GM23248 (cell line): ENCODE results near the gene CFAP43. TPM values are rescaled to one million over a fixed set of nuclear protein-coding genes. Genes with fewer than 3 reads are reported as not detected.
"Not testable (repeated sequence)": the region's sequence is repeated elsewhere in the genome, so short reads cannot be mapped to it uniquely, and the experiment has no call there.

Experiments
- DNase-seq: peaks from one replicate; pipeline ENCODE4 v3.0.0-alpha.2; 2015
- H2AFZ ChIP-seq: fragments of 200-600 bp; sonication (generic); 2 replicates; pipeline ENCODE4 v1.6.1; 2016; ENCODE audit warnings: antibody characterized with exemption
- H3F3A ChIP-seq: fragments of 200-600 bp; sonication (generic); 2 replicates; pipeline ENCODE4 v1.6.1; 2016; ENCODE audit warnings: mild to moderate bottlenecking, antibody characterized with exemption, mixed run types; ENCODE audit not compliant: insufficient read depth
- H3K27ac ChIP-seq: fragments of 200-600 bp; sonication (generic); 2 replicates; pipeline ENCODE4 v1.5.1; 2016; ENCODE audit warnings: mild to moderate bottlenecking
- H3K27me3 ChIP-seq: fragments of 200-600 bp; sonication (generic); replicated peaks from 2 replicates; pipeline ENCODE4 v1.6.1; 2016; ENCODE audit warnings: mild to moderate bottlenecking; ENCODE audit not compliant: insufficient read depth
- H3K36me3 ChIP-seq: fragments of 200-600 bp; sonication (generic); 2 replicates; pipeline ENCODE4 v1.6.1; 2016; ENCODE audit warnings: low read depth, mild to moderate bottlenecking
- H3K4me1 ChIP-seq: fragments of 200-600 bp; sonication (generic); 2 replicates; pipeline ENCODE4 v1.6.1; 2016; ENCODE audit warnings: mild to moderate bottlenecking; ENCODE audit not compliant: insufficient read depth
- H3K4me2 ChIP-seq: fragments of 200-600 bp; sonication (generic); one replicate; pipeline ENCODE4 v1.6.1; 2016; ENCODE audit warnings: mild to moderate bottlenecking; ENCODE audit not compliant: unreplicated experiment
- H3K4me3 ChIP-seq: fragments of 200-600 bp; sonication (generic); 2 replicates; pipeline ENCODE4 v1.5.1; 2016; ENCODE audit warnings: mild to moderate bottlenecking
- H3K79me2 ChIP-seq: fragments of 200-600 bp; sonication (generic); 2 replicates; pipeline ENCODE4 v1.6.1; 2016; ENCODE audit warnings: mild to moderate bottlenecking; ENCODE audit not compliant: insufficient read depth
- H3K9ac ChIP-seq: fragments of 200-600 bp; sonication (generic); 2 replicates; pipeline ENCODE4 v1.6.1; 2016; ENCODE audit warnings: mild to moderate bottlenecking
- H3K9me2 ChIP-seq: fragments of 200-600 bp; sonication (generic); 2 replicates; pipeline ENCODE4 v1.6.1; 2016; ENCODE audit warnings: mixed run types, mild to moderate bottlenecking, moderate library complexity; ENCODE audit not compliant: insufficient read depth
- H3K9me3 ChIP-seq: fragments of 200-600 bp; sonication (generic); one replicate; pipeline ENCODE4 v1.6.1; 2017; ENCODE audit warnings: low read depth
- H4K20me1 ChIP-seq: fragments of 200-600 bp; sonication (generic); 2 replicates; pipeline ENCODE4 v1.6.0; 2016; ENCODE audit not compliant: insufficient read depth
- EZH2 ChIP-seq: fragments of 200-600 bp; sonication (generic); IDR thresholded peaks from 2 replicates; pipeline ENCODE4 v1.6.1; 2018; ENCODE audit warnings: antibody characterized with exemption, mild to moderate bottlenecking; ENCODE audit not compliant: insufficient read depth, poor library complexity, severe bottlenecking
- EZH2phosphoT487 ChIP-seq: fragments of 200-600 bp; sonication (generic); IDR thresholded peaks from 2 replicates; pipeline ENCODE4 v1.6.1; 2018; ENCODE audit warnings: antibody characterized with exemption, moderate library complexity, mild to moderate bottlenecking, low read depth; ENCODE audit not compliant: insufficient read depth
- WGBS, 2 experiments: methylation state at CpG; one replicate each; pipeline ENCODE4 v1.1.6; 2015 to 2017; ENCODE audit warnings: low lambda C conversion rate in 2 of 2, low coverage in 1 of 2; ENCODE audit errors: missing lambda C conversion rate in 2 of 2; 5-methylcytosine and 5-hydroxymethylcytosine counted together
- in situ Hi-C: fragments of 300-500 bp; cut with MboI; formaldehyde crosslinking; loops from 2 replicates; pipeline ENCODE4 v1.15.0; 2020
- polyA plus RNA-seq: library from polyadenylated mRNA; unstranded; fragments of >200 nt; fragmentation: Nextera tagmentation; extraction: Ambion mirVana; gene quantifications from 2 replicates; pipeline ENCODE4 v1.2.1, GENCODE V29; 2016
- total RNA-seq: library from RNA; depleted of rRNA; stranded (reverse); fragments of >200 nt; shearing (Covaris generic); gene quantifications from 2 replicates; pipeline ENCODE4 v1.2.3, GENCODE V29; 2014

CFAP43 gene
- total and polyA plus RNA-seq, 2 experiments from 2014 or later: 0.14 TPM; not detected in 1

DNA sequence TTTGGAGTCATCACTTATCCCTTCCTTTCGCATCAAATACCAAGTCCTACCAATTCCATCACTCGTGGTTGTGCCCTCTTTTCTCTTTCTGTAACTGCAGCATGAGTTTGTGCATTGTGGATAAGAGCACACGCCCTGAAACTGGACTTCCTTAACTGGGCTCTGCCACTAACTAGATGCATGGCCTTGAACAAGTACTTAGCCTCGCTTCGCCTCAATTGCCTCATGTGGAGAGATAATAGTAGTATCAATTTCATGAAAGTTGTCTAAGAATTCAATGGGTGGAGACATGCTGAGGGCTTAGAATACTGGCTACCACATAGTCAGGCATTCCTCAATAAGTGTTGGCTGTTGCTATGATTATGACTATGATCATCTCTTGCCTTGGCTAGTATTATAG lies 41.5 kb downstream of the CFAP43 start:
- Histone ChIP-seq H3K4me2 (no peak overlapping the region), H2AFZ (no peak overlapping the region), H3K4me3 (no peak overlapping the region), H3K27ac (no peak overlapping the region), H3K79me2 (no peaks in the 10 kb centered on the region), H3K9me3 (no peaks in the 10 kb centered on the region), H3K9ac (no peak overlapping the region), H3K9me2 (peaks cover 4% of the 10 kb centered on the region; the same call in 1 of the 2 replicates), H3F3A (no peaks in the 10 kb centered on the region), H3K27me3 (peaks cover 34% of the 10 kb centered on the region), H3K4me1 (no peaks in the 10 kb centered on the region), H4K20me1 (no peaks in the 10 kb centered on the region), H3K36me3 (no peaks in the 10 kb centered on the region)
- no peak for TF ChIP-seq EZH2
- no peak for TF ChIP-seq EZH2phosphoT487
- in situ Hi-C loops: no loop called here
- no peak for DNase-seq
- WGBS, 2 experiments: 63% methylated on average over 5 of the region's 5 CpGs

DNA sequence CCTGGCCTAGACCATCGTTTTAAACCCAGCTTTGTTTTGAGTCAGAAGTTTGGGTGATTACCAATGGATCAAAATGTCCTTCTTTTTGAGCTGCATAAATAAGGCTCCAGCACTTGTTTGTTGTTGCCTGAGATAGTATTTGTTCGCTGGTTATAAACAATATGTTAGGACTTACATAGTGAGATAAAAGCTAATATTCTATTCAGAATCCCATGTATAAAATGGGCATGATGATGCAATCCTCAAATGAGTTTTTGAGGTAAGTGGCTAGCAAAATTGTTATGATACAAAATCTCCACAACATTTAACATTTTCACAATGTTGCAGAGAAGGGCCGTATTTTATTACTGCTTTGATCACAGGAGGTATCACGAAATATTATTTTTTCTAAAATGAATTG lies 48.5 kb downstream of the CFAP43 start:
- H3K9me2 ChIP-seq: no peaks in the 10 kb centered on the region
- H3K27ac ChIP-seq: no peak overlapping the region
- H3K27me3 ChIP-seq: peaks cover 18% of the 10 kb centered on the region
- no peaks in the 10 kb centered on the region for H3F3A ChIP-seq
- in situ Hi-C loops: no loop called here
- no peaks in the 10 kb centered on the region for H3K36me3 ChIP-seq
- no peak for DNase-seq
- 39 to 40% methylated on average over 4 of the region's 4 CpGs for WGBS, 2 experiments
- no peaks in the 10 kb centered on the region for H3K4me1 ChIP-seq
- H3K9me3 ChIP-seq: no peaks in the 10 kb centered on the region
- TF ChIP-seq EZH2phosphoT487: no peak
- no peak for TF ChIP-seq EZH2
- H2AFZ ChIP-seq: no peak overlapping the region
- H3K9ac ChIP-seq: no peak overlapping the region
- no peak overlapping the region for H3K4me2 ChIP-seq
- H3K79me2 ChIP-seq: no peaks in the 10 kb centered on the region
- H4K20me1 ChIP-seq: no peaks in the 10 kb centered on the region
- no peak overlapping the region for H3K4me3 ChIP-seq

DNA sequence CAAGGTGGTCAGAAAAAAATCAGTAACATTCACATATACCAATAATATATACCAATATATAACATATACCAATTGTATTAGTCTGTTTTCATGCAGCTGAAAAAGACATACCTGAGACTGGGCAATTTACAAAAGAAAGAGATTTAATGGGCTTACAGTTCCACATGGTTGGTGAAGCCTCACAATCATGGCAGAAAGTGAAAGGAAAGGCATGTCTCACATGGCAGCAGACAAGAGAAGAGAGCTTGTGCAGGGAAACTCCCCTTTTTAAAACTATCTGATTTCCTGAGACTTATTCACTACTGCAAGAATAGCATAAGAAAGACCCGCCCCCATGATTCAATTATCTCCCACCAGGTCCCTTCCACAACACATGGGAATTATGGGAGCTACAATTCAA lies 58.0 kb downstream of the CFAP43 start:
- H3K27me3 ChIP-seq: peaks cover 37% of the 10 kb centered on the region
- H4K20me1 ChIP-seq, H3K79me2 ChIP-seq, H3K4me2 ChIP-seq, H3K27ac ChIP-seq, H3K36me3 ChIP-seq, H2AFZ ChIP-seq, H3K9me2 ChIP-seq, H3K9me3 ChIP-seq, H3K4me3 ChIP-seq, H3K9ac ChIP-seq, in situ Hi-C loops, H3F3A ChIP-seq, DNase-seq, H3K4me1 ChIP-seq: not testable (repeated sequence)
- WGBS, 2 experiments: 44 to 47% methylated on average over 1 of the region's 1 CpG

DNA sequence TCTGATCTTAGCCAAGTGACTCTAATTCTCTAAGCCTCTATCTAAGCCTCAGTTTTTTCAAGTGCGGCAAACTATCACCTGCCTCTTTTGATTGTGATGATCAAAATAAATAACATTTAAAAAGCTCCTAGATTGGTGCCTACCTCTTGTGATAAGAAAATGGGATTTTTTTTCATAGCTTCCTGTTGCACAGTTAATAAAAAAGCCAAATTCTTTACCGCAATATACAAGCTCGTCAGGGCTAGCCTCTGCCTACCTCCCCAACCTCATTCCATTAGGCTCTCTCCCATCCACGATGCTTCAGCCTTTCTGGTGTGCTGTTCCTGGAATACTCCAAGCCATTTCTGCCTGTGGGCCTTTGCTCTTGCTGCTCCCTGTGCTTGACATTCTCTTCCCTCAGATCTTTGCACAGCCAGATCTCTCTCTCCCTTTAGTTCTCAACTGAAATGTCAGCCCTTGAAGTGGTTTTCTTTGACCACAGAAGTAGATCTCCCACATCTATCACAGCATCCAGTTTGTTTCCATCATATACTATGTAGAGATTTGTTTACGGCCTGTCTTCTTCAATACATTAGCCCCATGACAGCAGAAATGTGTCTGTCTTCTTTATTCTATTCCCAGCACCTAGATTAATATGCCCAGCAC lies 61.4 kb downstream of the CFAP43 start:
- no peak overlapping the region for H3K27ac ChIP-seq
- in situ Hi-C loops: no loop called here
- no peaks in the 10 kb centered on the region for H3F3A ChIP-seq
- no peak overlapping the region for H2AFZ ChIP-seq
- no peaks in the 10 kb centered on the region for H3K36me3 ChIP-seq
- H3K9me2 ChIP-seq: no peaks in the 10 kb centered on the region
- H3K9ac ChIP-seq: no peak overlapping the region
- H3K4me1 ChIP-seq: no peaks in the 10 kb centered on the region
- TF ChIP-seq EZH2phosphoT487: no peak
- no peak for TF ChIP-seq EZH2
- no peak overlapping the region for H3K4me3 ChIP-seq
- no peak overlapping the region for H3K4me2 ChIP-seq
- no peak for DNase-seq
- H3K27me3 ChIP-seq: peaks cover 43% of the 10 kb centered on the region
- H3K9me3 ChIP-seq: no peaks in the 10 kb centered on the region
- no peaks in the 10 kb centered on the region for H4K20me1 ChIP-seq
- no peaks in the 10 kb centered on the region for H3K79me2 ChIP-seq
- 77 to 78% methylated on average over 5 of the region's 5 CpGs for WGBS, 2 experiments

DNA sequence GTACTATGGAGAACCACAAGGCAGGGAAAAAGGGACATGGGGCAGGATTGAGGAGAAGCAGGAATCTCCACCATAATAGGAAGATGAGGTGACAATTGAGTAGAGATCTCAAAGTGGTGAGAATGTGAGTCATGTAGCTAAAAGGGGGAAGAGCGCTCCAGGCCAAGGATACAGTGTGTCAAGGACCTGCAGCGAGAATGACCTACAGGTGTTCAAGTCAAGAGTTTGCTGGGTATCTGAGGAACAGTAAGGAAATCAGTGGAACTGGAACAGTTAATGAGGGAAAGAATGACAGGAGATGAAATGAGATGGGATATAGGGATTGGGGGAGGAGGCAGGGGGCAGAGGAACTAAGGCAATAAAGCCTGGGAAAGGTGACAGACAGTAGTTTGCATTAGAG lies 76.6 kb downstream of the CFAP43 start:
- no peak for TF ChIP-seq EZH2phosphoT487
- no peak for TF ChIP-seq EZH2
- no peaks in the 10 kb centered on the region for H3K79me2 ChIP-seq
- no peaks in the 10 kb centered on the region for H3K4me1 ChIP-seq
- H3K9me2 ChIP-seq: no peaks in the 10 kb centered on the region
- 89% methylated on average over 2 of the region's 2 CpGs for WGBS, 2 experiments
- no peaks in the 10 kb centered on the region for H3F3A ChIP-seq
- no peak for DNase-seq
- no peak overlapping the region for H2AFZ ChIP-seq
- no peak overlapping the region for H3K4me2 ChIP-seq
- H3K27me3 ChIP-seq: peaks cover 27% of the 10 kb centered on the region
- H3K36me3 ChIP-seq: no peaks in the 10 kb centered on the region
- H3K27ac ChIP-seq: no peak overlapping the region
- H4K20me1 ChIP-seq: no peaks in the 10 kb centered on the region
- no peak overlapping the region for H3K4me3 ChIP-seq
- no peaks in the 10 kb centered on the region for H3K9me3 ChIP-seq
- in situ Hi-C loops: no loop called here
- no peak overlapping the region for H3K9ac ChIP-seq
